Kidney epithelial cell (primary cell): ENCODE data around the gene FZD2. TPM values are rescaled to one million over a fixed set of nuclear protein-coding genes. Genes with fewer than 3 reads are reported as not detected.

Experiments
- DNase-seq: peaks from one replicate; pipeline ENCODE4 v3.0.0-alpha.2; 2010; ENCODE audit warnings: low read depth
- H3K27me3 ChIP-seq: 2 replicates; pipeline ENCODE4 v1.6.0; 2011; ENCODE audit warnings: low read length; ENCODE audit not compliant: control insufficient read depth, insufficient read depth
- H3K36me3 ChIP-seq: 2 replicates; pipeline ENCODE4 v1.5.1; 2011; ENCODE audit warnings: low read length; ENCODE audit not compliant: control insufficient read depth, insufficient read depth
- H3K4me3 ChIP-seq: 2 replicates; pipeline ENCODE4 v1.5.1; 2011; ENCODE audit warnings: low read depth, mild to moderate bottlenecking, control low read depth, low read length
- total RNA-seq: library from RNA; depleted of rRNA; stranded (reverse); fragments of >200 nt; gene quantifications from 2 replicates; pipeline ENCODE4 v1.2.3, GENCODE V29; 2015
- TF ChIP-seq, protein P1 (sequence below): IDR thresholded peaks from 2 replicates; pipeline ENCODE4 v1.5.1; 2011; ENCODE audit warnings: mild to moderate bottlenecking, moderate library complexity, low read length, control low read depth, inconsistent platforms; ENCODE audit not compliant: insufficient read depth, poor library complexity, severe bottlenecking

The FZD2 gene
- total RNA-seq, 1 donor from 2014 or later: 8.1 TPM

DNA sequence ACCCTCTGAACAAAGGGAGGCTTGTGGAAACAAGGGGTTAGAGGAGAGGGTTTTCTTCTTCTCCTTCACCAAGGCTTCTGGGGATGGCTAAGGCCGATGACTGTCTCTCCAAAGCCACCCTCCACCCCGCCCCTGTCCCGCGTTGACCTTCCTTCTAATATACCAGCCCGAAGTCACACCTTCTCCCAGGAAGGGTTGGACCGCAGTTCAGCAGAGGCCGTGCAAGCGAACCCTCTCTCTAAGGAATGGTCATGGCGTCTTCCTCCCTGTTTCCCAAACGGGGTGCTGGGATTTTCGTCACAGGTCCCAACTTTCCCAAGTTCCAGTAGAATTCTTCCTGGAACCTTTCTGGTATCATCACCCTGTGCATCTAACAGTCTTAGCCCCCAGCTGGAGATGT lies 49.4 kb downstream of the FZD2 start:
- Histone ChIP-seq H3K4me3 (no peak overlapping the region), H3K27me3 (no peaks in the 10 kb centered on the region), H3K36me3 (no peaks in the 10 kb centered on the region)
- TF ChIP-seq, protein P1, sequence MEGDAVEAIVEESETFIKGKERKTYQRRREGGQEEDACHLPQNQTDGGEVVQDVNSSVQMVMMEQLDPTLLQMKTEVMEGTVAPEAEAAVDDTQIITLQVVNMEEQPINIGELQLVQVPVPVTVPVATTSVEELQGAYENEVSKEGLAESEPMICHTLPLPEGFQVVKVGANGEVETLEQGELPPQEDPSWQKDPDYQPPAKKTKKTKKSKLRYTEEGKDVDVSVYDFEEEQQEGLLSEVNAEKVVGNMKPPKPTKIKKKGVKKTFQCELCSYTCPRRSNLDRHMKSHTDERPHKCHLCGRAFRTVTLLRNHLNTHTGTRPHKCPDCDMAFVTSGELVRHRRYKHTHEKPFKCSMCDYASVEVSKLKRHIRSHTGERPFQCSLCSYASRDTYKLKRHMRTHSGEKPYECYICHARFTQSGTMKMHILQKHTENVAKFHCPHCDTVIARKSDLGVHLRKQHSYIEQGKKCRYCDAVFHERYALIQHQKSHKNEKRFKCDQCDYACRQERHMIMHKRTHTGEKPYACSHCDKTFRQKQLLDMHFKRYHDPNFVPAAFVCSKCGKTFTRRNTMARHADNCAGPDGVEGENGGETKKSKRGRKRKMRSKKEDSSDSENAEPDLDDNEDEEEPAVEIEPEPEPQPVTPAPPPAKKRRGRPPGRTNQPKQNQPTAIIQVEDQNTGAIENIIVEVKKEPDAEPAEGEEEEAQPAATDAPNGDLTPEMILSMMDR: no peak
- DNase-seq: no peak

DNA sequence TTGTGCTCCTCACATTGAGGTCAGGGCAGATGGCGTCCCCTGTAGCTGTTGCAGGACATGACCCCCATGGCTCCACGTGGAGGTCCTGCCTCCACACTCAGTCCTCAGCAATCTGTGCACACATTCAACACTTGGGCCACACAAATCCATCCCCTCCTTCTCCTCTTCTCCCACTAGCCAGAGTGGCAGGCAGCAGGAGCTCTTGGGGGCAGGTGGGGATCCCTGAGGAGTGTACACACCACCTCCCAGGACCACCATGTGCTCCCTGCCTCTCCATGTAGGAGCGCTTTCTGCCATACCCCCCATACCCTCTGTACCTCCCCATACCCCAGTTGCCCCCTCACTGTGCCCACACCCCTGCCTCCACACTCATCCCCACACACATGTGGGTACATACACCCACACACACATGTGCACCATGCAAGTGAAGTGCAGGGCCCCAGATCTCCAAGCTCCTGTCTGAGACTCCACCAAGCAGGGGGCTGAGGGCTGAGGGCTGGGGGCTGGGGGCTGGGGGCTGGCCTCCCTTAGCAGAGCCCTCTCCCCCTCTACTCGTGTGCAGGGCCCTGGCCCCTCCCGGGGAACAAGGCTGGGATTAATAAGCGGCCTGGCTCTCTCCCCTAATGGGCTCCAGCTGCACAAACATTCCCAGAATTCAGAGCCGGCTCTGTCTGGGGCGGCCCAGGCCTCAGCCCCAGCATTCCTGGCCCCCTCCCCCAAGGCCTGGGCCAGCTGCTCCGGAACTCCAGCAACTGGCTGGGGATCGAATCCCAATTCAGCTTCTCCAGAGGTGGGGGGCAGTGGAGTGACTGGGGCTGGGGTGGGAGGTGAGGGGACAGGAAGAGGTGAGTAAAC lies 50.8 kb downstream of the FZD2 start:
- no peak for DNase-seq
- no peak overlapping the region for H3K4me3 ChIP-seq
- H3K27me3 ChIP-seq: no peaks in the 10 kb centered on the region
- H3K36me3 ChIP-seq: no peaks in the 10 kb centered on the region
- TF ChIP-seq, protein P1: no peak

DNA sequence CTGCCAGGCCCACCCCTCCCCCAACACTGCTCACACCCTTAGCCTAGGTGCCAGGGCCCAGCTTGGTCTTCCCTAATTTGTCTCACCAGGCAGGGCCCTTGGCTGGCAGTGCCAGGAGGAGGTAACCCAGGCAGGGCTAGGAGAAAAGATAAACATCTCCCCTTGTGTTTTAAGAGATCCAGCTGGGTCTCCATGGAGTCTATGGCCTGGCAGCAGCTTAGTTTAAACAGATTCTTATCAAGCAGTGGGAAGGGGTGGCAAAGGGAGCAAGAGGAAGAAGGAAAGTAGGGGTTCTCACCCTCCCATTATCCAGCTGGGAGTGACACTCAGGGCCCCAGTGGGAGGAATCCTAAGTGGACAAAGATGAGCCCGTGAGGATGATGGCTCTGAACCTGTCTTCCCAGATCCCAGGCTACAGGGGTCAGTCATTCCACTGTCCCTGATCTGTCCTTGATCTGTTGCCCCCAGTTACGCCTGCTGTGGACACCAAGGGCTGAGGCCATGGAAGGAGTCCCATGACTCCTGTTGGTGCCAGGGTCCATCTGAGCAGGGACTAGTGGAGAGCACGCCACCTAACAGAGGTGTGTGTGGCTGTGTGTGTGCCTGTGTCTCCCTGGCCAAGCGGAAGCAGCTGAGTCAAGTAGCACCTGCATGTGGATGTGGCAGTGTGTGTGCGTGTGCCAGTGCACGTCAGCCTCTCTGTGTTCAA lies 51.6 kb downstream of the FZD2 start:
- DNase-seq: no peak
- Histone ChIP-seq H3K27me3 (no peaks in the 10 kb centered on the region), H3K4me3 (no peak overlapping the region), H3K36me3 (no peaks in the 10 kb centered on the region)
- TF ChIP-seq, protein P1: no peak

DNA sequence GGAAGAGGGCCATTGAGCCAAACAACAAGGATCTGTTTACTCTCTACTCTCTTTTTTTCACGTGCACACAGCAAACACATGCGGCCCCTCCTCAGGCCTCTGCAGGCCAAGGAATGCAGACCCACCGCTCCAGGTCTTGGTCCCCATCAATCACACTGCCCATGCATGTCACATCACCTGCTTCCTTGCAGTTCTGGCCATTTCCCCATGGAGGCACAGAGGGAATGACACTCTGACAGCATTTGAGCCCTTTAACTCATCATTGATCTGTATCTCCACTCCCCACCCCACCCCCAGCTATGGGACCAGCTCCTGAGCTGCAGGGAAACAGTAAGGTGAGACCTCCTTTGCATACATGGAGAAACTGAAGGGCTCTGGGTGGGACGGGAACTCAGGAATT lies 53.0 kb downstream of the FZD2 start:
- DNase-seq: no peak
- H3K36me3 ChIP-seq: no peaks in the 10 kb centered on the region
- H3K4me3 ChIP-seq: no peak overlapping the region
- H3K27me3 ChIP-seq: no peaks in the 10 kb centered on the region
- TF ChIP-seq, protein P1: no peak

Other genes with a start within 250 kb of the FZD2 start
- 3.3 and 12.3 TPM in 2 replicates for gene RUNDC3A, start 248.9 kb upstream of the FZD2 start, total RNA-seq
- 145 and 146 TPM in 2 replicates for gene SLC25A39, start 232.7 kb upstream of the FZD2 start, total RNA-seq
- 521 and 704 TPM in 2 replicates for gene GRN, start 212.2 kb upstream of the FZD2 start, total RNA-seq
- 12.6 and 16.3 TPM in 2 replicates for gene FAM171A2, start 193.6 kb upstream of the FZD2 start, total RNA-seq
- 0.04 and 0.14 TPM in 2 replicates for gene ITGA2B, start 167.8 kb upstream of the FZD2 start, total RNA-seq
- 30.9 and 34.9 TPM in 2 replicates for gene GPATCH8, start 54.1 kb upstream of the FZD2 start, total RNA-seq
- gene MEIOC, start 99.0 kb downstream of the FZD2 start, total RNA-seq: 3.8 and 5.6 TPM in 2 replicates
- gene CCDC43, start 132.3 kb downstream of the FZD2 start, total RNA-seq: 22.7 and 23.6 TPM in 2 replicates
- gene DBF4B, start 151.2 kb downstream of the FZD2 start, total RNA-seq: 6.2 and 10.2 TPM in 2 replicates
- 0.21 and 1.6 TPM in 2 replicates for gene ADAM11, start 201.5 kb downstream of the FZD2 start, total RNA-seq